NK-92 treated with Interleukin-12 subunit alpha and Interleukin-12 subunit beta, amount 100 ng/mL, for 24 hours (cell line): ENCODE results near the gene ERCC1.
"Not testable (repeated sequence)": the region's sequence is repeated elsewhere in the genome, so short reads cannot be mapped to it uniquely, and the experiment has no call there.

Experiments
- DNase-seq: peaks from one replicate; lab custom pipeline; 2025; lab: John Stamatoyannopoulos, UW

Gene ERCC1

DNA sequence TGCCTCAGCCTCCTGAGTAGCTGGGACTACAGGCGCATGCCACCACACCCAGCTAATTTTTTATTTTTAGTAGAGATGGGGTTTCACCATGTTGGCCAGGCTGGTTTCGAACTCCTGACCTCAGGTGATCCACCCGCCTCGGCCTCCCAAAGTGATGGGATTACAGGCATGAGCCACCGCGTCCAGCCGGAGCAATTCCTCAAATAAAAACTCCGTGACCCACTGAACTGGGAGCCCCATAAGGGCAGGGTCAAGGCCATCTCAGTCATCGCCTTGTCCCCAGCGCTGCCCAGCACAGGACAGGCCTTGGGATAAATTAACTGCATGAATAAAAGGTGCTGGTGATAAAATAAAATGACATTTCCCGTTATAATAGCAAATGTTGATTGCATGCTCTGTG lies 6.2 kb upstream of the ERCC1 start:
- not testable (repeated sequence) for DNase-seq

DNA sequence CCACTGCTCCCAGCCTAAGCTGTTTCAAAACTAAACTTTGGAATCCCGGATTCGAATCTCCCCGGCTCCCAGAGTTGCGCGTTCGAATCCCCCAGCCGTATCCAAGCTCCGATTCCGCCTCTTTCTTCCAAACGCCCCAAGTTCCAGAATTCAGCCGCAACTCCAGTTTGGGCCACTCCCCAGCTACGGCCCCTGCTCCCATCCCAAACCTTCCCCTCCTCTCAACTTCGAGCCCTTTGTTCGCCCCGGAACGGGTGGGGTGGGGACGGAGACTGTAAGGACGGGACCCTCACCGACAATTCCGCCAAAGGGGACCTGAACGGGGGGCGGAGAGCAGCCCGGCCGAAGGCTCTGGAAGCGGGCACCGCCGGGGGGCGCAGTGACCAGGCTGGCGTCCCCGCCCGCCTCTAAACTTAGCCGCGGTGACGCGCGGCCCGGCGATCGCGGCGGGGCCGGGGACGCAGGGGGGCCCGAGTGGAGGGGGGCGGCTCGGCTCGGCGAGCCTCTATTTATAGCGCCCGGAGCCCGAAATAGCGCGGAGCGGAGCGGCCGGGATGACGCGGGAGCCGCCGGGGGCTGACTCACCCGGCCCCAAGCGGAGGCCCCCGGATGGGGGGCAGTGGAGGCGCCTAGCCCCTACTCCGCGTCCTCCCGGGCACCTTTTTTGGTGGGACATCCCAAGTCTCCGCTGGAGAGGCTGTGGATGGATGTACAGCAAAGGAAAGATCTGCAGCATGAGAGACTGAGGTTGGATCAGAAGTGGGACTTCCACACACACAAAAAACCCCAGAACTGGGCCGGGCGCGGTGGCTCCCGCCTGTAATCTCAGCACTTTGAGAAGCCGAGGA lies 4.9 kb upstream of the ERCC1 start:
- no peak for DNase-seq

DNA sequence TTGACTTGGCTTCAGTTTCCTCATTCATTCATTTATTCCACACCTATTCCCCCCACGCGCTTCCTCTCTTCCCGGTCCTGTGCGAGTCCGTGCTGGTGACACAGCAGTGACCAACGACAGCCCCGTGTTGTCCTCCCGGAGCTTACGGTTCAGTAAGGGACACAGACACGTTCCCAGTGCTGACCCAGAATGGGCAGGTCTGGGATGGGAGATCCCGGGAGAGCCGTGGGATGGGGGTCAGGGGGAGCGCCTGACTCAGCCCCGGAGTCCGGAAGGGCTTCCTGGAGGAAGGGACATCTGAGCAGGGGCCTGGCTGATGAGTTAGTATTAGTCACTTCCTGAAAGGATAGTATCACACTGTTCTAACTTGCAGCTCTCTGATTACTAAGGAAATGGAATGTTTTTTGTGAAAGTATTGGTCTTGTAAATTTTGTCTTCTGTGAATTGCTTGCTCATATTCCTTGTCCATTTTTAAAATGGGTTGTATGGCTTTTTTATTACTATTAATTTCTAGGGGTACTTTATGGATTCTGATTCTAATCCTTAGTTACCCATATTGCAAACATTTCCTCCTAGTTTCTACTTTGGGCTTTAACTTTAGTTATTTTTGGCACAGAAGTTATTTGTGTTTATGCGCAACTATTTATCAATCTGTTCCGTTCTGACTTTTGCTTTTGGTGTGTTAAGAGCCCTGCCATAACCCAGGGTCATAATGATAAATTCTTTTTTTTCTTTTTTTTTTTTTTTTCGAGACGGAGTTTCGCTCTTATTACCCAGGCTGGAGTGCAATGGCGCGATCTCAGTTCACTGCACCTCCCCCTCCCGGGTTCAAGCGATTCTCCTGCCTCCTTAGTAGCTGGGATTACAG lies 708 bp upstream of the ERCC1 start:
- DNase-seq, result peak; percentile 73

DNA sequence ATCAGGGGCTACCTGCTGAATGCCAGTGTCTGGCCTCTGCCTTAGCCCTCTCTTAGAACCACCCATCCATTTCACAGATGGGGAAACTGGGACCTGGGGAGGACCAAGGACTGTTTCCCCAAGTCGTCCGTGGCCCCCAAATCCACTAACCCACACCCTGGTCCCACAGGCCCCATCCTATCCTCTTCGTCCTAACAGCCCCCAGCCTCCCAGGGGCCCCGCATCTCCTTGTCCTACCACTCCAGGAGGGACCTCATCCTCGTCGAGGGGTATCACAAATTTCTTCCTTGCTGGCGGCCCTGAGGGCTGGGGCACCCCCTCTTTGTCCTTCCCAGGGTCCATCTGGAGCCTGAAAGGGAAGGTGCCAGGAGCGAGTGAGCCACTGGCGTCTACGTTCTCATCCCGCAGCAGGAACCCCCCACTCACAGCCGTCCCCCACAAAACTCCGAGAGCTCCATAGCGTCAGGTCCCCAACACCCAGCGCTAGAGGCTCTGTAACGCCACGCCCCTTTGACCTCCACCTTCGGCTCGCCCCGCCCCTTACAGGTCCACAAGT lies 606 bp downstream of the ERCC1 start:
- DNase-seq, result no peak

DNA sequence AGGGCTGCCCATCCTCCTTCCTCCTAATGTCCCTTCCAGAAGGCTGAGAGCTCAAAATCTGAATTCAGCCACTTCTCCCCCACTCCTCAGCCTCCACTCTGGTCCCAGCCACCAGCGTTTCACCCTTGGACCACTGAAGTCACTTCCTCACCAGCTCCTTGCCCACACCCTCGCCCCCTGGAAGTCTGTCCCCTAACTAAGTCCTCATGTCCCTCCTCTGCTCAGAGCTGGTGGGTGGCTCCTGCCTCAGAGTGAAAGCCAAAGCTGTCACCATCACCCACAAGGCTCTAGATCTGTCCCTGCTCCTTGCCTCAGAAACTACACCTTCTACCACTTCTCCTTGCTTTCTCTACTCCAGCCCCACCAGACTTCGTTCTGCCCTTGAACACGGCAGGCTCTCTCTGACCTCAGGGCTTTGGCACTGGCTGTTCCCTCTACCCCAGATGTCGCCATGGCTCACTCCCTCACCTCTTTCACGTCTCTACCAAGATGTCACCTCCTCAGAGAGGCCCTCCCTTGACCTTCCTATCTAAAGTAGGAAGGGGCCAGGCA lies 1.7 kb downstream of the ERCC1 start:
- DNase-seq, result no peak

DNA sequence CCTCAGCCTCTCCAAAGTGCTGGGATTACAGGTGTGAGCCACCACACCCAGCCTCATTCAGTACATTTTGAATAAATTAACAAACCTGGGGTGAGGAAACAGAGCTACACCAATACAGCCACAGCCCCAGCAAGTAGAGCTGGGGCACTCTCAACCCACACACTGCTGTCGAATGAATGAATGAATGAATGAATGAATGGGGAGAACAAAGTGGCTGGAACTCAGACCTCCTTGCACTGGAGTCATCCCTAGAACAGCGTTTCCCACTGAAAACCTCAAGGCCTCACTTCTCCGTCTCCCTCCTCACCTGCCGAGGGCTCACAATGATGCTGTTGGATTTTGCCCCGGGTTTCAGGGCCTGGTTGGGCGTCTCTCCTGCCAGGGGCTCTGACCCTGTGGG lies 2.8 kb downstream of the ERCC1 start:
- DNase-seq, result no peak

DNA sequence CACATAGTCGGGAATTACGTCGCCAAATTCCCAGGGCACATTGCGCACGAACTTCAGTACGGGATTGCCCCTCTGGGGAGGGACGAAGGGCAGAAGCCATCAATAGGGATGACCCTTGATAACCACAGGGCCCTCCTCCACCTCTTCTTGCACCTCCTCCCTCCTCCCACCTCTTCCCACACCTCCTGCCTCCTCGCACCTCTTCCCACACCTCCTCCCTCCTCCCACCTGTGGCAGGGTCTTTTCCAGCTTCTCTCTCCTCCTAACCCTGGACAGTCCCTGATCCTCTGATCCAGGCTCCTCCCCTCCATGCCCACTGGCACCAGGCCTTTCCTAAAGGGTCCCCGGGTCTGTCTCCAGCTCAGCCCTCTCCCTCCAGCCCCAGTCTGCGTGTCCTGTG lies 3.4 kb downstream of the ERCC1 start:
- no peak for DNase-seq

DNA sequence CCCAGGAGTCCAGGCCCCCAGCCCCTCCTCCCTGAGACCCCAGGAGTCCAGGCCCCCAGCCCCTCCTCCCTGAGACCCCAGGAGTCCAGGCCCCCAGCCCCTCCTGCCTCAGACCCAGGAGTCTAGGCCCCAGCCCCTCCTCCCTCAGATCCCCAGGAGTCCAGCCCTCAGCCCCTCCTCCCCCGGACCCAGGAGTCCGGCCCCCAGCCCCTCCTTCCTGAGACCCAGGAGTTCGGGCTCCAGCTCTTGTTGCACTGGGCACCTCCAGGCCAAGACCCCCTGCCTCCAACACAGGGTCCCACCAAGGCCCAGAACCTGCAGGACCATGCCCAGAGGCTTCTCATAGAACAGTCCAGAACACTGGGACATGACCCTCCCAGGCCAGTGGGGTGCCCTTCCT lies 3.8 kb downstream of the ERCC1 start:
- DNase-seq, result no peak

DNA sequence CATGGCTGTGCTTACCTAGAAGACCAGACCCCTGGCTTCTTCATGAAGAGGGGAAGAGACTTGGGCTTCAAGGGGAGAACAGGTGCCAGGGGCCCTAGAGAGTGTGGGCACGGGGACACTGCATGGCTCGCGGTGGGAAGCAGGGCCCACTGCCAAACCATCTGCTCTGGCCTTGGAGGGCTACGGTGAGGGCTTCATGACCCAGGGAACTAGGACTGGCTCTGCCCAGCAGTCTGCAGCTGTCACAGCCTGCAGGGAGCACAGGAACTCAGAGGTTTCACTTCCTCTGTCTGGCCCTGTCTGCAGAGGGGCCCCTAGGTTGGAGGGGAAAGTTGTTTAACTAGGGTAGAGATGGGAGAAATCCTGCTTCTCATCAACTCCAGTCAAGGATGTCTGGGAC lies 4.3 kb downstream of the ERCC1 start:
- no peak for DNase-seq

DNA sequence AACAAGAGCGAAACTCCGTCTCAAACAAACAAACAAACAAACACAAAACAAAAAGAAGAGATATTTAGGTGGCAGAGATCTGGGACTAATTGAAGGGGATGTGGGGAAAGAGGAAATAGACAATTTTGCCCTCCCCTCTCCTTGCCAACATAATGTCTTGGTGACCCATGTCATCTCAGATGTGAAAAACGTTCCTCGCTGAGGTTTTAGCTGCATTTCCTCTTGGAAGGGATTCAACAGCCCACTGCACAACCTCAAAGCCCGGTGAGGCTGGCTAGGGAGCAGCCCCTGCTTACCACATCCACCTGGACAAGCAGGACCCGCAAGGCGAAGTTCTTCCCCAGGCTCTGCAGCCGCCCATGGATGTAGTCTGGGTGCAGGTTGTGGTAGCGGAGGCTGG lies 4.9 kb downstream of the ERCC1 start:
- DNase-seq, result no peak

DNA sequence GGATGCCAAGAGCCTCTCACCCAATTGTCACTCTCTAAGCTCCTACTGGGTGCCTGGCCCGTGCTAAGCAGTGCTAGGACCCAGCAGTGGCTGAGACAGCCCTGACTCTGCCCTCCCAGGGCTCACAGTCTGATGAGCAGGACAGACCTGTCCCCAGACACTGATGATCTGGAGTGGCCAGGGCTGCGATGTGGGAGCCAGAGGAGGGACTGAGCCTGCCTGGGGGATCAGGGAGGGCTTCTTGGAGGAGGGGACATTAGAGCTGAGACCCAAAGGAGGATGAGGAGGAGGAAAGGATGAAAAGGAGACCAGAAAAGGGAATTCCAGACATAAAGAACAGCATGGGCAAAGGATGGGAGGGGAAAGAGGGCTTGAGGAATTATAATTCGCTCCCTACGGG lies 6.6 kb downstream of the ERCC1 start:
- DNase-seq, result no peak

DNA sequence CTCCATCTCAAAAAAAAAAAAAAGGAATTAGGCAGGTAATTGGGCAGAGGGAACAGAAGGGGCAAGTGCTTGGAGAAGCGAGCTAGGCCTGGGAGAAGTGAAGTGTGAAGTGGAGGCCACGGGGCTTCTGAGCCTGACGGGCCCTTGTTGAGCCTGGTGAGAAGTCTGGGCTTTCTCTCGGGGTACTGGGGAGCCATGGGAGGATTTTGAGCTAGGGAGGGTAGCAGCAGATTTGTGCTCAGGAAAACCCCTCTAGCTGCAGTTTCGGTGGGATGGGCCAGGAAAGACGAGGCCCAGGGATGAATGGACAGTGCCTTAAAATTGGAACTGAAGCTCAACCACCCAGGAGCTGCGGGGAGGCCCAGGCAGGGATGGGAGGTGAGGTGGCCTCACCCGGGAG lies 9.2 kb downstream of the ERCC1 start:
- no peak for DNase-seq

DNA sequence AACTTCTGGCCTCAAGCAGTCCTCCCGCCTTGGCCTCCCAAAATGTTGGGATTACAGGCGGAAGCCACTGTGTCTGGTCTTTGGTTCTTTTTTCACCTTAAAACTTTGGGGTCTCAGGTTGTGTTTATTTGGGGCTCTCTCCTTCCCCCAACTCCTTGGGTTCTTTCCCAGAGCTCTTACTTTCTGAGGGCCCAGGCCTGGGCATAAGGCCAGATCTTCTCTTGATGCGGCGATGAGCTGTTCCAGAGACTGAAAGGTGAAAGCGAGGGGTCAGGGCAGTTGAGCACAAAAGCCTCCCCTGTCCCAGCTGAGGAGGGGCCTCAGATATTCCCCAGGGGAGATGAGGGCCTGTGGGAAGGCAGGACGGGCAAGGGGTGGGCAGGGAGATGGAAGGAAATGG lies 10.2 kb downstream of the ERCC1 start:
- no peak for DNase-seq

DNA sequence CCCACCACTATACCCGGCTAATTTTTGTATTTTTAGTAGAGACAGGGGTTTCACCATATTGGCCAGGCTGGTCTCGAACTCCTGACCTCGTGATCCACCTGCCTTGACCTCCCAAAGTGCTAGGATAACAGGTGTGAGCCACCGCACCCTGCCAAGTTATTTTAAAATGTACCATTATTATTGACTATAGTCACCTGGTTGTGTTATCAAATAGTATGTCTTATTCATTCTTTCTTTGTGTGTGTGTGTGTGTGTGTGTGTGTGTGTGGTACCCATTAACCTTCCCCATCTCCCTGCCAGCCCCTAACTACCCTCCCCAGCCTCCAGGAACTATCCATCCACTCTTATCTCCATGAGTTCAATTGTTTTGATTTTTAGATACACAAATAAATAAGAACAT lies 13.4 kb downstream of the ERCC1 start:
- not testable (repeated sequence) for DNase-seq

DNA sequence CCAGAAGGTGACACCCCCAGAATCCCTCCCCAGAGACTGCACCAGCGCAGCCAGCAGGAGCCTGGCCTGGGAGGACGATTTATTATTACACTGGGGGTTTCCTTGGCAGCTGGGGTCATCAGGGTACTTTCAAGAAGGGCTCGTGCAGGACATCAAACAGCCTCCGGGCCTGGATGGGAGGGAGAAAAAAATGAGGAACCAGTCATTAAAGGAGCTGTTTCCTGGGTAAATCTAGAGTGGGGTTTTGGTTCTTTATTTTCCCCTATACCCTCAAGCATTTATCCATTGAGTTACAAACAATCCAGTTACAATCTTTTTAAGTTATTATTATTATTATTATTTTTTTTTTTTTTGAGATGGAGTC lies 14.2 kb downstream of the ERCC1 start:
- no peak for DNase-seq

DNA sequence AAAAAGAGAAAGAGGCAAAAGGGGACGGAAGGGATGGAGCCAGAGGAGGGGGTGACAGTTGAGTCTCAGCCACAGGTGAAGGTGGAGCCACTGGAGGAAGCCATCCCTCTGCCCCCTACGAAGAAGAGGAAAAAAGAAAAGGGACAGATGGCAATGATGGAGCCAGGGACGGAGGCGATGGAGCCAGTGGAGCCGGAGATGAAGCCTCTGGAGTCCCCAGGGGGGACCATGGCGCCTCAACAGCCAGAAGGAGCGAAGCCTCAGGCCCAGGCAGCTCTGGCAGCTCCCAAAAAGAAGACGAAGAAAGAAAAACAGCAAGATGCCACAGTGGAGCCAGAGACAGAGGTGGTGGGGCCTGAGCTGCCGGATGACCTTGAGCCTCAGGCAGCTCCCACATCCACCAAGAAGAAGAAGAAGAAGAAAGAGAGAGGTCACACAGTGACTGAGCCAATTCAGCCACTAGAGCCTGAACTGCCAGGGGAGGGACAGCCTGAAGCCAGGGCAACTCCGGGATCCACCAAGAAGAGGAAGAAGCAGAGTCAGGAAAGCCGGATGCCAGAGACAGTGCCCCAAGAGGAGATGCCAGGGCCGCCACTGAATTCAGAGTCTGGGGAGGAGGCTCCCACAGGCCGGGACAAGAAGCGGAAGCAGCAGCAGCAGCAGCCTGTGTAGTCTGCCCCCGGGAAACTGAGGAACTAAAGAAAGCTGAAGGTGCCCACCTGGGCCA lies 14.7 kb downstream of the ERCC1 start:
- no peak for DNase-seq

DNA sequence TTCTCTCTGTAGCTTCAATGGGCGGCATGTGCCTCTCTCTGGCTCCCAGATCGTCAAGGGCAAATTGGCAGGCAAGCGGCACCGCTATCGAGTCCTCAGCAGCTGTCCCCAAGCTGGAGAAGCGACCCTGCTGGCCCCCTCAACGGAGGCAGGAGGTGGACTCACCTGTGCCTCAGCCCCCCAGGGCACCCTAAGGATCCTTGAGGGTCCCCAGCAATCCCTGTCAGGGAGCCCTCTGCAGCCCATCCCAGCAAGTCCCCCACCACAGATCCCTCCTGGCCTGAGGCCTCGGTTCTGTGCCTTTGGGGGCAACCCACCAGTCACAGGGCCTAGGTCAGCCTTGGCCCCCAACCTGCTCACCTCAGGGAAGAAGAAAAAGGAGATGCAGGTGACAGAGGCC lies 15.6 kb downstream of the ERCC1 start:
- no peak for DNase-seq

DNA sequence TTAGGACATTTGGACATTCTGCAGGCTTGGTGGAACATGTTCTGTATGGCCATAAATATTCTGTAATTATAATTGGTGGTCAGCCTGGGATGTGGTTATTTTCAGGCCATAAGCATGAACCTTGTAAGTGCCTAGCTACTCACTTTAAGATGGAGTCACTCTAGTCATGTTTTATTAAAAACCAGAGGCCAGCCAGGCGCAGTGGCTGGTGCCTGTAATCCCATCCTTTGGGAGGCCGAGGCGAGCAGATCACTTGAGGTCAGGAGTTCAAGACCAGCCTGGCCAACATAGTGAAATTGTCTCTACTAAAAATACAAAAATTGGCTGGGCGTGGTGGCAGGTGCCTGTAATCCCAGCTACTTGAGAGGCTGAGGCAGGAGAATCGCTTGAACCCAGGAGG lies 16.1 kb downstream of the ERCC1 start:
- DNase-seq, result not testable (repeated sequence)

DNA sequence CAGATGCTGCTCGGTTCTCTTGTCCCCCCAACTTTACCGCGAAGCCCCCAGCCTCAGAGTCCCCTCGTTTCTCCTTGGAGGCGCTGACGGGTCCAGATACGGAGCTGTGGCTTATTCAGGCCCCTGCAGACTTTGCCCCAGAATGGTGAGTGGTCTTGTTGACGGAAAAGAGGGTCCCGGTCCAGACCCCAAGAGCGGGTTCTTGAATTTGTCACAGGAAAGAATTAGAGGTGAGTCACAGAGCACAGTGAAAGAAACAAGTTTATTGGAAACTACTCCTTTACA lies 16.7 kb downstream of the ERCC1 start:
- DNase-seq, result no peak

DNA sequence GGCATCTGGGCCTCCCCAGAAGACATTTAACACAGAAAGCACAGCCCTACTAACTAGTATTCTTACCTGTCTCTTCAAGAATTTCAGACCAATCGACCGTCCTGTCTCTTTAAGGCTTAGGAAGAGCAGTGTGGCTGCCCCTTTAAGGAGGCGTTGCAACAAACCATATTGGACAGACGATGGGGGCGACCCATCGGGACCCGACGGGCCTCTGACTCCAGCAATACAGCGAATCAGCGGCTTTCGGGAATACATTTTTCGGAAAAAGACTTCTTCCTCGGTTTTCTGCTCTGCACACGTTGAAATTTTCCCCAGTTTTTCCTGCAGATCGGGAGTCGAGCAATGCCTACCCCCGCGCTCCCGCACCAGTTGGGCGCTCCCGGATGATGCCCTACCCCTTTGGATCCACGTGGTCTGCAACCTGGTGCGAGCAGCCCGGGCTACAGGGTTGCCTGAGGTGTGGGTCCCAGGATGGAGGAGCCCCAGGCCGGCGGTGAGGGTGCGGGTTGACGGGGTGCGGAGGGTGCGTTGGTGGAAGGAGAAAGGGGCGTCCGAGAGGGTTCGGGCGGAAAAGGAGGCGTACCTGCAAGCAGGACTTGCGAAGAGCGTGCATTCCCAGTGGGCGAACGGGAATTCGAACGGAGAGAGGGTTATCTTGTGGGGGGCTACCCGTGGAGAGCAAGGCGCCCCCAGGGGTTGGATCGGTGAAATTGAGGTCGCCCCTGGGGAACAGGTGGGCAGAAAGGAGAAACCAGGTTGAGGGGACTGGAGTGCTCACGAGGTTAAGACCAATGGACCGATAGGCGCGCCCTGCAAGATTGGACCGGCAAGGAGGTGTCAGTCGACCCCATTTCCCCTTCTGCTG lies 17.3 kb downstream of the ERCC1 start, which contains the start of gene POLR1G:
POLR1G (plus strand) TSS at position 419 of the 865 bp plus-strand sequence; CDS start at position 472, 53 bp downstream.
- peak; percentile 71 for DNase-seq
